K562 (cell line): ENCODE measurements around the gene PIK3AP1. TPM values are rescaled to one million over a fixed set of nuclear protein-coding genes. Genes with fewer than 3 reads are reported as not detected.

Experiments
- ATAC-seq: fragments of 200-7000 bp; cut with Tn5 transposase; 3 replicates; pipeline ENCODE4 v1.9.1; 2020; ENCODE audit warnings: moderate library complexity
- BruUV-seq: library from RNA; stranded (reverse); fragments of 400-500 nt; replicated peaks from 2 replicates; lab custom pipeline; 2021; lab: Mats Ljungman, UMichigan
- CTCF ChIA-PET: fragments of 300-600 bp; formaldehyde crosslinking; extraction: SDS; loops from one replicate; lab custom pipeline; 2021; ENCODE audit warnings: low intra/inter-chr PET ratio; lab: Yijun Ruan, JAX
- POLR2A ChIA-PET: fragments of 300-600, 350-650 bp; sonication (Branson Sonifier 250); formaldehyde crosslinking; extraction: SDS; loops from one replicate; lab custom pipeline; 2021; ENCODE audit warnings: antibody characterized with exemption, inconsistent platforms; lab: Yijun Ruan, JAX
- DNase-seq, 4 experiments: peaks; one replicate each; pipeline versions ENCODE4 v3.0.0 to v3.0.0-alpha.2; 2011 to 2018; ENCODE audit warnings: low spot score in 3 of 4, mixed read lengths in 3 of 4; ENCODE audit errors: extremely low read depth in 1 of 4
- FAIRE-seq: peaks from 2 replicates; lab custom pipeline; 2011; peaks lifted over from hg19 to GRCh38; lab: Jason Lieb, UNC
- H2AFZ ChIP-seq: 2 replicates; pipeline ENCODE4 v1.6.0; 2011; ENCODE audit warnings: low read depth, low read length, control low read depth, inconsistent platforms
- H3K27ac ChIP-seq: fragments of 200-600 bp; 3 replicates; pipeline ENCODE4 v1.8.0; 2011; ENCODE audit warnings: low read depth, mild to moderate bottlenecking, control low read depth, inconsistent platforms, low read length, moderate library complexity, mixed read lengths; ENCODE audit errors: extremely low read depth
- H3K27me3 ChIP-seq, 2 experiments: fragments of 300-600 bp in 1 of 2; 2 replicates in 1 of 2; 3 replicates in 1 of 2; pipeline versions ENCODE4 v1.6.0 to v1.8.0; 2011; ENCODE audit warnings: inconsistent platforms in 2 of 2, low read length in 2 of 2, mild to moderate bottlenecking in 1 of 2, mixed read lengths in 1 of 2, moderate library complexity in 1 of 2; ENCODE audit not compliant: control insufficient read depth in 2 of 2, insufficient read depth in 2 of 2
- H3K36me3 ChIP-seq: fragments of 300-600 bp; 3 replicates; pipeline ENCODE4 v1.8.0; 2011; ENCODE audit warnings: mild to moderate bottlenecking, low read length, inconsistent platforms; ENCODE audit not compliant: control insufficient read depth, insufficient read depth
- H3K4me1 ChIP-seq, 2 experiments: fragments of 200-600 bp in 1 of 2; replicated peaks in 1 of 2; 2 replicates in 1 of 2; 3 replicates in 1 of 2; pipeline versions ENCODE4 v1.5.1 to v1.8.0; 2011; ENCODE audit warnings: inconsistent platforms in 2 of 2, low read length in 2 of 2, mild to moderate bottlenecking in 1 of 2, mixed read lengths in 1 of 2, moderate library complexity in 1 of 2; ENCODE audit not compliant: control insufficient read depth in 2 of 2, insufficient read depth in 2 of 2
- H3K4me2 ChIP-seq: 2 replicates; pipeline ENCODE4 v1.6.1; 2011; ENCODE audit warnings: low read length, control low read depth, inconsistent platforms, mixed read lengths; ENCODE audit not compliant: insufficient read depth
- H3K4me3 ChIP-seq: fragments of 200-600 bp; sonication (generic), shearing (Covaris generic); 2 replicates; pipeline ENCODE4 v1.5.1; 2016; ENCODE audit warnings: control low read depth, inconsistent platforms
- H3K79me2 ChIP-seq: fragments of 200-600 bp; 3 replicates; pipeline ENCODE4 v1.8.0; 2011; ENCODE audit warnings: low read length, inconsistent platforms; ENCODE audit not compliant: control insufficient read depth, insufficient read depth
- H3K9ac ChIP-seq, 2 experiments: 2 replicates each; pipeline versions ENCODE4 v1.6.0 to v1.6.1; 2011; ENCODE audit warnings: low read depth in 2 of 2, low read length in 2 of 2, control low read depth in 1 of 2, inconsistent platforms in 1 of 2, mild to moderate bottlenecking in 1 of 2, mixed read lengths in 1 of 2; ENCODE audit not compliant: insufficient read depth in 1 of 2
- H3K9me1 ChIP-seq: one replicate; pipeline ENCODE4 v1.6.0; 2011; ENCODE audit warnings: inconsistent platforms, mild to moderate bottlenecking, low read length, moderate library complexity; ENCODE audit not compliant: control insufficient read depth, insufficient read depth
- H3K9me3 ChIP-seq: replicated peaks from 2 replicates; pipeline ENCODE4 v1.5.1; 2011; ENCODE audit warnings: low read depth, low read length, inconsistent platforms; ENCODE audit not compliant: control insufficient read depth, insufficient read depth
- H4K20me1 ChIP-seq: replicated peaks from 2 replicates; pipeline ENCODE4 v1.6.1; 2011; ENCODE audit warnings: low read length, inconsistent platforms, mixed read lengths; ENCODE audit not compliant: control insufficient read depth, insufficient read depth
- AFF1 ChIP-seq, 2 experiments: fragments of 450-650 bp; IDR thresholded peaks; 2 replicates each; pipeline ENCODE4 v1.6.1; 2018; ENCODE audit warnings: mild to moderate bottlenecking in 2 of 2, low read depth in 1 of 2; ENCODE audit not compliant: partially characterized antibody in 2 of 2
- ETV5 ChIP-seq: sonication (generic); formaldehyde crosslinking; IDR thresholded peaks from 2 replicates; pipeline ENCODE4 v1.4.0; 2020; ENCODE audit warnings: low read depth, mild to moderate bottlenecking, missing genetic modification reagents
- FUS ChIP-seq: fragments of 200-400 bp; formaldehyde crosslinking; optimal IDR thresholded peaks from 2 replicates; pipeline ENCODE3; 2017; ENCODE audit warnings: low read depth, low read length
- HINFP ChIP-seq: fragments of 450-650 bp; conservative IDR thresholded peaks from 2 replicates; pipeline ENCODE4 v1.6.1; 2016; ENCODE audit warnings: missing genetic modification characterization, low read depth, mild to moderate bottlenecking, control low read depth, missing compliant biosample characterization
- HOXB6 ChIP-seq: fragments of 250-450 bp; sonication (Bioruptor Pico); IDR thresholded peaks from 2 replicates; pipeline ENCODE4 v1.5.1; 2022; ENCODE audit warnings: mild to moderate bottlenecking, borderline replicate concordance
- NBN ChIP-seq: fragments of 450-650 bp; IDR thresholded peaks from 2 replicates; pipeline ENCODE4 v1.6.1; 2016; ENCODE audit warnings: low read depth, mild to moderate bottlenecking
- SFPQ ChIP-seq: fragments of 200-400 bp; formaldehyde crosslinking; IDR thresholded peaks from 2 replicates; pipeline ENCODE4 v1.6.1; 2017; ENCODE audit warnings: mild to moderate bottlenecking, low read depth, low read length, moderate library complexity
- SNIP1 ChIP-seq: fragments of 450-650 bp; IDR thresholded peaks from 2 replicates; pipeline ENCODE4 v1.7.1; 2017; ENCODE audit warnings: low read depth, mild to moderate bottlenecking
- SPI1 ChIP-seq: IDR thresholded peaks from 2 replicates; pipeline ENCODE4 v1.6.1; 2011; ENCODE audit warnings: low read depth, low read length, control low read depth, borderline replicate concordance
- TFAM ChIP-seq: fragments of 250-450 bp; sonication (Bioruptor Pico); conservative IDR thresholded peaks from 2 replicates; pipeline ENCODE4 v1.5.0; 2021; ENCODE audit warnings: mild to moderate bottlenecking, moderate library complexity
- ZNF511 ChIP-seq: sonication (generic); formaldehyde crosslinking; IDR thresholded peaks from 2 replicates; pipeline ENCODE4 v1.8.0; 2022; ENCODE audit warnings: mild to moderate bottlenecking, missing genetic modification reagents
- WGBS: fragments of 100-300 bp; shearing (Covaris generic); methylation state at CpG from one replicate; pipeline ENCODE4 v1.1.6; 2016; ENCODE audit warnings: low coverage, mixed read lengths; ENCODE audit not compliant: insufficient coverage; ENCODE audit errors: missing lambda C conversion rate; 5-methylcytosine and 5-hydroxymethylcytosine counted together
- in situ Hi-C: fragments of 300-500 bp; cut with MboI; formaldehyde crosslinking; loops from 4 replicates; pipeline ENCODE4 v1.15.0; 2018; ENCODE audit warnings: inconsistent platforms, mixed read lengths
- intact Hi-C: fragments of 100-400 bp; cut with micrococcal nuclease; formaldehyde crosslinking; loops from 2 replicates; pipeline ENCODE4 v1.14.2; 2022
- polyA plus RNA-seq, 8 experiments: library from polyadenylated mRNA; depleted of rRNA in 4 of 8; stranded (reverse) in 5 of 8; unstranded in 3 of 8; fragments of >200 nt; fragmentation: Nextera tagmentation in 2 of 8; fragmentation: Illumina TruSeq in 1 of 8; extraction: Ambion mirVana in 2 of 8; extraction: Trizol in 1 of 8; gene quantifications; 2 replicates each; pipeline versions ENCODE4 v1.2.1 to v1.2.3, GENCODE V29; 2011 to 2014; ENCODE audit warnings: inconsistent platforms in 1 of 8, missing spikeins in 1 of 8
- total RNA-seq, 7 experiments: library from RNA; depleted of rRNA in 6 of 7; stranded (reverse); fragments of >200 nt in 6 of 7; fragmentation: Illumina TruSeq in 2 of 7; extraction: Trizol in 2 of 7; gene quantifications; 2 replicates each; pipeline versions ENCODE4 v1.2.1 to v1.2.3, GENCODE V29; 2011 to 2021; ENCODE audit warnings: low replicate concordance in 1 of 7

The PIK3AP1 gene
- total and polyA plus RNA-seq, 9 of the 15 experiments (the other 6 are each of a cell fraction or from before 2014, with no cell fraction given) = 0.20 to 2.4 (median 1.4) TPM

GRCh38 chr10:96625173-96625572 is 95.1 kb downstream of the PIK3AP1 start:
- Histone ChIP-seq H3K9ac (no peak overlapping the region), H3K79me2 (no peaks in the 10 kb centered on the region), H3K9me1 (no peaks in the 10 kb centered on the region), H3K36me3 (no peaks in the 10 kb centered on the region), H3K27me3 (no peaks in the 10 kb centered on the region), H3K4me3 (no peak overlapping the region), H2AFZ (no peak overlapping the region), H3K4me1 (peaks cover 15 to 37% of the 10 kb centered on the region in 2 experiments), H4K20me1 (no peaks in the 10 kb centered on the region), H3K4me2 (no peak overlapping the region), H3K9me3 (no peaks in the 10 kb centered on the region), H3K27ac (no peak overlapping the region)
- FAIRE-seq = no peak
- POLR2A ChIA-PET = no interaction called here
- no peak for ATAC-seq
- intact Hi-C loops = no loop called here
- no peak for DNase-seq
- no TSS peak for BruUV-seq
- in situ Hi-C loops = no loop called here
- WGBS = 40% methylated on average over 1 of the region's 1 CpG
- CTCF ChIA-PET = no interaction called here
- no peak for TF ChIP-seq HINFP
- no peak for TF ChIP-seq SFPQ
- no peak for TF ChIP-seq NBN
- no peak for TF ChIP-seq SPI1
- TF ChIP-seq ZNF511 (CRISPR knock-in tag) = no peak
- TF ChIP-seq SNIP1 = no peak
- no peak for TF ChIP-seq AFF1 (IDR thresholded peaks at IDR 0.05; ENCODE audit: low read depth in 1 of 2, partially characterized antibody in 2 of 2)
- no peak for TF ChIP-seq ETV5 (CRISPR knock-in tag)
- no peak for TF ChIP-seq HOXB6 (CRISPR knock-in tag)
- TF ChIP-seq TFAM (CRISPR knock-in tag) = no peak
- TF ChIP-seq FUS = no peak
